A549 (cell line): ENCODE data around the gene FBXO28. TPM values are rescaled to one million over a fixed set of nuclear protein-coding genes. Genes with fewer than 3 reads are reported as not detected.

ENCODE experiments used
- ATAC-seq, 2 experiments: fragments of 200-7000 bp in 1 of 2; fragments of >200 bp in 1 of 2; cut with Nextera tagmentation in 1 of 2; cut with Tn5 transposase in 1 of 2; 3 replicates each; pipeline versions ENCODE4 v1.8.0 to v1.9.1; 2018 to 2020; ENCODE audit warnings: mild to moderate bottlenecking in 1 of 2, moderate library complexity in 1 of 2
- CTCF ChIA-PET: fragments of 300-600 bp; sonication (Branson Sonifier 250); formaldehyde crosslinking; extraction: SDS; loops from one replicate; lab custom pipeline; 2021; ENCODE audit warnings: antibody characterized with exemption, inconsistent platforms; lab: Yijun Ruan, JAX
- POLR2A ChIA-PET: fragments of 350-600 bp; formaldehyde crosslinking; extraction: SDS; loops from one replicate; lab custom pipeline; 2021; ENCODE audit warnings: antibody characterized with exemption, inconsistent platforms; lab: Yijun Ruan, JAX
- DNase-seq, 2 experiments: peaks; one replicate each; pipeline versions ENCODE4 v3.0.0 to v3.0.0-alpha.2; 2011 to 2016; ENCODE audit warnings: low read depth in 1 of 2, low spot score in 1 of 2
- FAIRE-seq: peaks from 2 replicates; lab custom pipeline; 2011; peaks lifted over from hg19 to GRCh38; lab: Jason Lieb, UNC
- H3K27ac ChIP-seq, 2 experiments: fragments of >200 bp; sonication (Bioruptor Twin); formaldehyde crosslinking; 3 replicates each; pipeline ENCODE4 v1.5.1; 2016 to 2017
- H3K4me1 ChIP-seq: fragments of >200 bp; sonication (Bioruptor Twin); formaldehyde crosslinking; 3 replicates; pipeline ENCODE4 v1.6.1; 2016
- H3K4me2 ChIP-seq: fragments of >200 bp; sonication (Bioruptor Twin); formaldehyde crosslinking; 3 replicates; pipeline ENCODE4 v1.6.1; 2016
- H3K4me3 ChIP-seq: fragments of >200 bp; sonication (Bioruptor Twin); formaldehyde crosslinking; 3 replicates; pipeline ENCODE4 v1.5.1; 2016
- H3K9me3 ChIP-seq: fragments of >200 bp; sonication (Bioruptor Twin); formaldehyde crosslinking; 3 replicates; pipeline ENCODE4 v1.6.1; 2016
- BHLHE40 ChIP-seq: IDR thresholded peaks from 2 replicates; pipeline ENCODE4 v1.6.1; 2012; ENCODE audit warnings: low read depth, low read length, inconsistent platforms
- CBX2 ChIP-seq: fragments of 200-600 bp; sonication (generic); IDR thresholded peaks from 2 replicates; pipeline ENCODE4 v1.6.1; 2016; ENCODE audit warnings: low read depth, mild to moderate bottlenecking, borderline replicate concordance
- EP300 ChIP-seq, 2 experiments: fragments of >200 bp; sonication (Bioruptor Twin); formaldehyde crosslinking; IDR thresholded peaks; 2 replicates in 1 of 2; 3 replicates in 1 of 2; pipeline ENCODE4 v1.6.1; 2016 to 2017
- ESRRA ChIP-seq: fragments of 150-350 bp; IDR thresholded peaks from 2 replicates; pipeline ENCODE4 v1.6.1; 2014; ENCODE audit warnings: mild to moderate bottlenecking, low read length, borderline replicate concordance
- GATA3 ChIP-seq: IDR thresholded peaks from 2 replicates; pipeline ENCODE4 v1.6.1; 2012; ENCODE audit warnings: borderline replicate concordance
- HDAC2 ChIP-seq: fragments of 200-600 bp; sonication (generic); IDR thresholded peaks from 2 replicates; pipeline ENCODE4 v1.6.1; 2016
- MAFK ChIP-seq: fragments of 450-650 bp; IDR thresholded peaks from 2 replicates; pipeline ENCODE4 v1.6.1; 2014; ENCODE audit not compliant: partially characterized antibody
- PBX3 ChIP-seq: IDR thresholded peaks from 2 replicates; pipeline ENCODE4 v1.6.1; 2012
- REST ChIP-seq: fragments of 200-600 bp; sonication (generic); IDR thresholded peaks from 2 replicates; pipeline ENCODE4 v1.6.1; 2016; ENCODE audit warnings: antibody characterized with exemption, mild to moderate bottlenecking, moderate library complexity
- RNF2 ChIP-seq: fragments of 200-600 bp; sonication (generic); IDR thresholded peaks from 2 replicates; pipeline ENCODE4 v1.6.1; 2016; ENCODE audit warnings: low read depth, mild to moderate bottlenecking, antibody characterized with exemption, moderate library complexity, borderline replicate concordance
- SMC3 ChIP-seq: fragments of >200 bp; sonication (Bioruptor Twin); formaldehyde crosslinking; IDR thresholded peaks from 3 replicates; pipeline ENCODE4 v1.6.1; 2018; ENCODE audit warnings: inconsistent platforms
- ZNF302 ChIP-seq: fragments of 250-450 bp; sonication (Bioruptor Pico); IDR thresholded peaks from 2 replicates; pipeline ENCODE4 v1.9.0; 2021; ENCODE audit warnings: inconsistent platforms, mild to moderate bottlenecking, moderate library complexity
- WGBS: methylation state at CpG from one replicate; pipeline ENCODE4 v1.1.6; 2017; ENCODE audit errors: missing lambda C conversion rate; 5-methylcytosine and 5-hydroxymethylcytosine counted together
- polyA plus RNA-seq, 4 experiments: library from polyadenylated mRNA; depleted of rRNA in 3 of 4; stranded (reverse); fragments of >200 nt; fragmentation: RNase III in 1 of 4; extraction: RNeasy Plus Mini Kit Qiagen cat#74134 plus additional on column Dnase treatment in 1 of 4; gene quantifications; 2 replicates in 3 of 4; 3 replicates in 1 of 4; pipeline ENCODE4 v1.2.3, GENCODE V29; 2011 to 2017

Gene FBXO28
- polyA plus RNA-seq, 2 of the 4 experiments (the other 2 are of a cell fraction), result 19.1 to 31.5 TPM

- H3K4me1 ChIP-seq, result peaks cover 11% of the 10 kb centered on the region; the same call in 2 of the 3 replicates
- CTCF ChIA-PET, result interaction anchor here (0.6 to 1.4 kb wide), 5 partner anchors 12 to 153 kb away, joined by 3 to 6 read pairs (median 4); no protein-coding TSS in a partner anchor
- no peak overlapping the region for H3K27ac ChIP-seq
- no peak for TF ChIP-seq EP300 (IDR thresholded peaks at IDR 0.05)
- TF ChIP-seq MAFK, result no peak
- TF ChIP-seq CBX2, result no peak
- no peak for TF ChIP-seq ESRRA
- no peak for TF ChIP-seq BHLHE40
- no peak for TF ChIP-seq REST
- TF ChIP-seq HDAC2, result no peak
- no peak for TF ChIP-seq GATA3
- TF ChIP-seq, all 56 proteins: peak for 0
- no peaks in the 10 kb centered on the region for H3K9me3 ChIP-seq
- ATAC-seq, result no peak
- DNase-seq, result no peak
- 89% methylated on average over 11 of the region's 11 CpGs for WGBS
- no peak overlapping the region for H3K4me3 ChIP-seq
- POLR2A ChIA-PET, result interaction anchor here (0.7 to 1.1 kb wide), 2 partner anchors 12 to 33 kb away, joined by 3 read pairs; no protein-coding TSS in a partner anchor
- no peak for FAIRE-seq
- no peak overlapping the region for H3K4me2 ChIP-seq
Measured at GRCh38 chr1:224180783-224181452, 67.0 kb downstream of the FBXO28 start.

GRCh38 chr1:224181453-224181810 is 67.5 kb downstream of the FBXO28 start:
- no peak for DNase-seq
- Histone ChIP-seq H3K4me2 (no peak overlapping the region), H3K27ac (no peak overlapping the region), H3K4me3 (no peak overlapping the region), H3K4me1 (peaks cover 11% of the 10 kb centered on the region; the same call in 2 of the 3 replicates), H3K9me3 (no peaks in the 10 kb centered on the region)
- no peak for FAIRE-seq
- POLR2A ChIA-PET, result interaction anchor here (1.1 kb wide), 1 partner anchor 12 kb away, joined by 3 read pairs; no protein-coding TSS in a partner anchor
- TF ChIP-seq RNF2 (no peak), REST (no peak), ZNF302 (CRISPR knock-in tag) (no peak), PBX3 (no peak), SMC3 (no peak)
- CTCF ChIA-PET, result interaction anchor here (0.6 to 1.4 kb wide), 4 partner anchors 11 to 152 kb away, joined by 3 to 6 read pairs (median 4); no protein-coding TSS in a partner anchor
- ATAC-seq, result no peak
- 98% methylated on average over 4 of the region's 4 CpGs for WGBS
